Lower lobe of right lung (tissue), 2 donors: Measurements from ENCODE around the gene LPP. TPM values are rescaled to one million over a fixed set of nuclear protein-coding genes. Genes with fewer than 3 reads are reported as not detected.
"Not testable (repeated sequence)": the region's sequence is repeated elsewhere in the genome, so short reads cannot be mapped to it uniquely, and the experiment has no call there.

ENCODE experiments used
- ATAC-seq, 2 donors: fragments of 200-7000 bp; cut with Tn5 transposase; one replicate each; pipeline ENCODE4 v1.9.1; 2020 to 2022; ENCODE audit warnings: mild to moderate bottlenecking in 2 of 2, moderate library complexity in 2 of 2
- DNase-seq: peaks from one replicate; pipeline ENCODE4 v3.0.0-alpha.2; 2020
- H3K27ac ChIP-seq: fragments of 200-600 bp; one replicate; pipeline ENCODE4 v1.8.0; 2022
- H3K27me3 ChIP-seq: fragments of 200-600 bp; one replicate; pipeline ENCODE4 v1.8.0; 2022; ENCODE audit warnings: low read depth
- H3K36me3 ChIP-seq: fragments of 200-600 bp; one replicate; pipeline ENCODE4 v1.8.0; 2022; ENCODE audit warnings: mild to moderate bottlenecking
- H3K4me1 ChIP-seq: fragments of 200-600 bp; one replicate; pipeline ENCODE4 v1.8.0; 2022
- H3K4me3 ChIP-seq: fragments of 200-600 bp; one replicate; pipeline ENCODE4 v1.8.0; 2022; ENCODE audit warnings: mild to moderate bottlenecking
- H3K9me3 ChIP-seq: fragments of 200-600 bp; one replicate; pipeline ENCODE4 v1.8.0; 2022
- intact Hi-C: fragments of 100-400 bp; cut with DNase I; formaldehyde crosslinking; loops from one replicate; pipeline ENCODE4 v1.11.0; 2022
- total RNA-seq: library from RNA; stranded (reverse); fragmentation: NEBNext Ultra II Directional; extraction: Animal tissue kit (Norgen Biotek cat#: 25700); gene quantifications from one replicate; pipeline ENCODE4 v1.2.1, GENCODE V29; 2021
- TF ChIP-seq, protein P1 (sequence below): fragments of 200-600 bp; IDR thresholded peaks from one replicate; pipeline ENCODE4 v1.8.0; 2022; ENCODE audit warnings: antibody characterized with exemption, mild to moderate bottlenecking
- donor health status: DM: no; HTN: yes; CAD: no; lungs with severe emphysema.

Gene LPP
- total RNA-seq, 1 donor from 2014 or later: 180 TPM

- Histone ChIP-seq H3K27me3 (no peaks in the 10 kb centered on the region), H3K27ac (no peak overlapping the region), H3K9me3 (no peaks in the 10 kb centered on the region), H3K4me1 (peaks cover 40% of the 10 kb centered on the region), H3K4me3 (no peak overlapping the region), H3K36me3 (no peaks in the 10 kb centered on the region)
- TF ChIP-seq, protein P1, sequence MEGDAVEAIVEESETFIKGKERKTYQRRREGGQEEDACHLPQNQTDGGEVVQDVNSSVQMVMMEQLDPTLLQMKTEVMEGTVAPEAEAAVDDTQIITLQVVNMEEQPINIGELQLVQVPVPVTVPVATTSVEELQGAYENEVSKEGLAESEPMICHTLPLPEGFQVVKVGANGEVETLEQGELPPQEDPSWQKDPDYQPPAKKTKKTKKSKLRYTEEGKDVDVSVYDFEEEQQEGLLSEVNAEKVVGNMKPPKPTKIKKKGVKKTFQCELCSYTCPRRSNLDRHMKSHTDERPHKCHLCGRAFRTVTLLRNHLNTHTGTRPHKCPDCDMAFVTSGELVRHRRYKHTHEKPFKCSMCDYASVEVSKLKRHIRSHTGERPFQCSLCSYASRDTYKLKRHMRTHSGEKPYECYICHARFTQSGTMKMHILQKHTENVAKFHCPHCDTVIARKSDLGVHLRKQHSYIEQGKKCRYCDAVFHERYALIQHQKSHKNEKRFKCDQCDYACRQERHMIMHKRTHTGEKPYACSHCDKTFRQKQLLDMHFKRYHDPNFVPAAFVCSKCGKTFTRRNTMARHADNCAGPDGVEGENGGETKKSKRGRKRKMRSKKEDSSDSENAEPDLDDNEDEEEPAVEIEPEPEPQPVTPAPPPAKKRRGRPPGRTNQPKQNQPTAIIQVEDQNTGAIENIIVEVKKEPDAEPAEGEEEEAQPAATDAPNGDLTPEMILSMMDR: no peak
- intact Hi-C loops: no loop called here
- no peak for ATAC-seq
- DNase-seq: no peak
Measured at GRCh38 chr3:188435266-188435665, 281.3 kb downstream of the LPP start.

- no peaks in the 10 kb centered on the region for H3K9me3 ChIP-seq
- H3K4me3 ChIP-seq: no peak overlapping the region
- no peaks in the 10 kb centered on the region for H3K36me3 ChIP-seq
- DNase-seq: no peak
- intact Hi-C loops: no loop called here
- no peak for ATAC-seq
- H3K4me1 ChIP-seq: peaks cover 25% of the 10 kb centered on the region
- no peak overlapping the region for H3K27ac ChIP-seq
- TF ChIP-seq, protein P1: no peak
- H3K27me3 ChIP-seq: no peaks in the 10 kb centered on the region
Measured at GRCh38 chr3:188437926-188438325, 284.0 kb downstream of the LPP start.

DNA sequence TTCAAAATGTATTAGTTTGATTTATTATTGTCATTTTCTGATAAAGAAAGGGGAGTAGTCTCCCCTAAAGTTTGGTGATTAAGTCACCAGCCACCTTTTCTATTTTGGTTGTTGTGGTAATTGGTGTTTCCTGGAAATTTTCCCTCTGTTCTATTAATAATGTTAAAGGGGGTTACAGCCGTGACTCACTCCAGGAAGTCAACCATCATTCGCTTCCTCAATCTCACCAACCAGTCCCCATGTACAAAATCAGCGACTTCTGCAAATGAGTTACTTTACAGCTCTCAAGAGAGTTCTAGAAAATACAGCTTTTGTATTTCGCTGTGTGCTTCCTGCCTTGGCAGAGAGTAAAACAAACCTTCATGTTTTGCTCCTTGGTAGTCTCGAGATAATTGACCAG lies 285.1 kb downstream of the LPP start:
- Histone ChIP-seq H3K27me3 (no peaks in the 10 kb centered on the region), H3K9me3 (no peaks in the 10 kb centered on the region), H3K36me3 (no peaks in the 10 kb centered on the region), H3K27ac (peak overlapping the region; percentile 42), H3K4me3 (no peak overlapping the region), H3K4me1 (peaks cover 21% of the 10 kb centered on the region)
- ATAC-seq (peak; percentile 87 to 90), DNase-seq (no peak)
- intact Hi-C loops: no loop called here
- TF ChIP-seq, protein P1: no peak

DNA sequence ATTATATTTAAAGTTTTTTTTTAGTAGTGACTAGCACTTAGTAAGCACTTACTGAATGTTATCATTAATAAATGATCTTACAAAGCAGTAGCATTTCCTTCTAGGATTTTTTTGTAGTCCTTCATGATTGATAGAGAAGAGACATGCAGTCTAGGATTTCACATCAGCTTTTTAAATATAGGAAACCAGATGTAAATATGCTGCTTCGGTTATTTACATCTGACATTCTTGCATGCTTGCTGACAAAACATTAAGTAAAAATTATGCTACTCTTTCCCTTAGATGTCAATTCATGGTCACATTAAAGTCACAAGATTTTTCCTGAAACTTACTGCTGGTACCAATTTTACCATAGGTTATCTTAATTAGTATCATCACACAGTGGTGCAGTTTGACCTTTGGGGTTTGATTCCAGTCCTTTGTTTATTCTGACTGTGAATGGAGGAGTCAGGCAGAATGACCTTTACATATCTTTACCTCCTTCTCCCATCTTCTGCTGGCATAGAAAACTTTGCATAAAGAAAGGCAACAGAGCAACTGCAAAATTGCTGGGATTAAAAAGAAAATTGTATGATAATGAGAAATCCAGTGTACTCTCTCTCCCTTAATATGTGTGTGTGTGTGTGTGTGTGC lies 286.5 kb downstream of the LPP start:
- Histone ChIP-seq H3K27me3 (no peaks in the 10 kb centered on the region), H3K27ac (no peak overlapping the region), H3K4me1 (peaks cover 21% of the 10 kb centered on the region), H3K9me3 (no peaks in the 10 kb centered on the region), H3K4me3 (no peak overlapping the region), H3K36me3 (no peaks in the 10 kb centered on the region)
- intact Hi-C loops: no loop called here
- no peak for DNase-seq
- ATAC-seq: no peak
- TF ChIP-seq, protein P1: no peak

DNA sequence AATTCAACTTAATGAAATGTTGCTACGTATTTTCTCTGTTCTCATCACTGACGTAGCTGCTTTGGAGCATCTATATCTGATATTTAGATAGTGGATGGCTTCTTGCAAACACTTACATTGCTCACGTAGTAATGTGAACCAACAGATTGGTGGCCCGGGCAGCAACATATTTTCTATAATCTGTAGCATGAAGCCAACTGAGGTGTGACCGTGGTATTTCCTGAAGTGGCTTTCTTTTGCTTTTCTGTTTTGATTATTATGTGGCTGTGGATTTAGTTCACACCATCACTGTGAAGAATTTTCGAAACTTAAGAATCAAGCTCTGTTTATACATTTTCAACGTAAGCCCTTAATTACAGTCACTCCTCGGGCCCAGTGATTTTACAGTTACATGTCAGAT lies 288.5 kb downstream of the LPP start:
- ATAC-seq (no peak), DNase-seq (no peak)
- Histone ChIP-seq H3K27ac (no peak overlapping the region), H3K4me1 (peaks cover 21% of the 10 kb centered on the region), H3K27me3 (no peaks in the 10 kb centered on the region), H3K4me3 (no peak overlapping the region), H3K9me3 (no peaks in the 10 kb centered on the region), H3K36me3 (no peaks in the 10 kb centered on the region)
- TF ChIP-seq, protein P1: no peak
- intact Hi-C loops: no loop called here

DNA sequence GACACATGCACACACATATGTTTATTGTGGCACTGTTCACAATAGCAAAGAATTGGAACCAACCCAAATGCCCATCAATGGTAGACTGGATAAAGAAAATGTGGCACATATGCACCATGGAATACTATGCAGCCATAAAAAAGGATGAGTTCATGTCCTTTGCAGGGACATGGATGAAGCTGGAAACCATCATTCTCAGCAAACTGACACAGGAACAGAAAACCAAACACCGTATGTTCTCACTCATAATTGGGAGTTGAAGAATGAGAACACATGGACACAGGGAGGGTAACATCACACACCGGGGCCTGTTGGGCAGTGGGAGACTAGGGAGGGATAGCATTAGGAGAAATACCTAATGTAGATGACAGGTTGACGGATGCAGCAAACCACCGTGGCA lies 291.2 kb downstream of the LPP start:
- H3K9me3 ChIP-seq, H3K4me3 ChIP-seq, DNase-seq, intact Hi-C loops, H3K27ac ChIP-seq, H3K27me3 ChIP-seq, H3K4me1 ChIP-seq, ATAC-seq, H3K36me3 ChIP-seq: not testable (repeated sequence)
